Stimulated activated CD8-positive, alpha-beta memory T cell treated with anti-CD3 and anti-CD28 coated beads, Interleukin-15, amount 100 ng/mL, for 1 hour (primary cell): ENCODE data around the gene C20orf173.
"Not testable (repeated sequence)": the region's sequence is repeated elsewhere in the genome, so short reads cannot be mapped to it uniquely, and the experiment has no call there.

Source experiments
- DNase-seq: peaks from one replicate; pipeline ENCODE4 v3.0.0-alpha.2; 2020; ENCODE audit warnings: low read depth

The C20orf173 gene, protein sequence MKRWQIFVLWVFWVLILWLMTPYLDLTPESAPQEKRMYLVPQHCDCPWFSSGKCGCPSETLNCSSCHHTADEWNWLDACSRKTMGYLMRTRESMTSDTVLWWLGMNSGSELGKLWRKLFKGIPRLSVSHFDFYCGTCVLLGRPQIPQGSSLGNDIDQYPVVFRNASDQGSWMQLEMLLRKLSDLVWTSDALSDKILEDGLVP

GRCh38 chr20:35529552-35529951, at the start of gene C20orf173:
Gene C20orf173, minus strand, starts transcription at chr20:35529652. Its CDS starts 279 bp downstream, at chr20:35529373.
- DNase-seq = no peak

GRCh38 chr20:35579196-35579595, 49.7 kb upstream of the C20orf173 start:
- DNase-seq = no peak

DNA sequence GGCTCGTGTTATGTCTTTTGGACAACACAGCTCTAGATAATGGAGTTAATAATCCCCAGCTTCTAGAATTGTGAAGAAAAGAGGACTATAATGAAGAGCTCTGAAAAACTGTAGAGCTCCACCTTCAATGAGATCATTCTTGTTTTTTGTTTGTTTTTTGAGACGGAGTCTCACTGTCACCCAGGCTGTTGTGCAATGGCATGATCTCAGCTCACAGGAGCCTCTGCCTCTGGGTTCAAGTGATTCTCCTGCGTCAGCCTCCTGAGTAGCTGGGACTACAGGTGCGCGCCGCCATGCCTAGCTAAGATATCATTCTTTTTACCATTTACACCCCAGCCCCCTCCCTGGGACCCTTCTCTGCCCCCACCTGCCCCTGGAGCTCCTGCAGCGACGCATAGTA, 49.0 kb upstream of the C20orf173 start:
- no peak for DNase-seq

DNA sequence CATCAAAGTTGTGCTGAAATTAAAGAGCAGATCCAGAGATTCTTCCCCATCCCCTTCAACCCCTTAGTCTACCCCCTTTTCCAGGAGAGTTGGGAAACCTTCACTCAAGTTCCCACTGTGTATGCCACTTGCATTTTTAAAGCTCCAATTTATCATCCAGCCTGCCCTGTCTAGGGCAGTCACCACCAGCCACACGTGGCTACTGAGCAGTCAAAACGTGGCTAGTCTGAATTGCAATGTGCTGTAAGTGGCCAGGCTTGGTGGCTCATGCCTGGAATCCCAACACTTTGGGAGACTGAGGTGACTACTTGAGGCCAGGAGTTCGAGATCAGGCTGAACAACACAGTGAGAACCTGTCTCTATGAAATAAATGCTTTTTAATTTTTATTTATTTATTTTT, 47.4 kb upstream of the C20orf173 start:
- DNase-seq = no peak

DNA sequence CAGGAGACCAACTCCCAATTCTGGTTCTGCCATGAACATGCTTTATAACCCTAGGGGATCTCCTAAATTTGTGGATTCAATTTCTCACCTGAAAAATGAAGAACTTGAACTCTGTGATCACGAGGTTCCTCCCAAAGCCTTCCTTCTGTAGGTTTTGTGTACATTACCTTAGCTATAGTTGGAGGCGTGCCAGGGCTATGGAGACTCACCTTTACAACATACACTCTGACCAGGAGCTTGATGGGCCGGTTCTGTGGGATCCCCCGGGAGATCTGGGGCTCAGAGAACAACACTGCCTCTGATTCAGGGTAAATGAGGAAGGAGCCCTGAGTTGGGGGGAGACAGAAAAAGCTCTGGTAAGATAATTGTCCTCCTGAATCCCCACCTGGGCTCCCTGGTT, 46.5 kb upstream of the C20orf173 start:
- DNase-seq = no peak

DNA sequence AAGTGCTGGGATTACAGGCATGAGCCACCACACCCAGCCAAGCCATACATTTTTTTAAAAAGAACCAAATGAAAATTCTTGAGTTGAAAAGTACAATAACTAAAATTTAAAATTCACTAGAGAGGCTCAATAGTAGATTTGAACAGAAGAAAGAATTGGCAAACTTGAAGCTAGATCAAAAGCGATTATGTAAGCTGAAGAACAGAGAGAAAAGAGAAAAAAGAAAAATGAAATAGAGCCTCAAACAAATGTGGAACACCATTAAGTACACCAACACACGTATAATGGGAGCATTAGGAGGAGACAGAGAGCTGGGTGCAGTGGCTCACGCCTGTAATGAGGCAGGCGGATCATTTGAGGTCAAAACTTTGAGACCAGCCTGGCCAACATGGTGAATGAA, 43.4 kb upstream of the C20orf173 start:
- no peak for DNase-seq

DNA sequence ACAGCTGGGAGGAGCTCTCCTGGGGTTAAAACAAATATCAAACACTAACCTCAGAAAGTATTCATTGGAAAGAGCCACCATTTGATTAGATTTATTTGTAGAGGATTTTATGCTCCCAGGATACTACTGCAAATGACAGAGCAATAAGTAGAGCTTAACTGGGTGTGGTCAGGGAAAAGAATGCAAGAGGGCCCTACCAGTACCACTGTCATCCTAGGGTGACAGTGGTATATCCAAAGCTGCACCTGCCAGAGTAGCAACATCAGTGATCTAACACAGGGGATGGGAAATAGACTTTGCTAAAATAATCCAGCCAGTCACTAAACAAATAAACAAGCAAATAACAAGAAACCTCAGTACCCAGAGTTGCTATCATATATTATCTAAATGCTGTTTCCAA, 42.1 kb upstream of the C20orf173 start:
- no peak for DNase-seq

DNA sequence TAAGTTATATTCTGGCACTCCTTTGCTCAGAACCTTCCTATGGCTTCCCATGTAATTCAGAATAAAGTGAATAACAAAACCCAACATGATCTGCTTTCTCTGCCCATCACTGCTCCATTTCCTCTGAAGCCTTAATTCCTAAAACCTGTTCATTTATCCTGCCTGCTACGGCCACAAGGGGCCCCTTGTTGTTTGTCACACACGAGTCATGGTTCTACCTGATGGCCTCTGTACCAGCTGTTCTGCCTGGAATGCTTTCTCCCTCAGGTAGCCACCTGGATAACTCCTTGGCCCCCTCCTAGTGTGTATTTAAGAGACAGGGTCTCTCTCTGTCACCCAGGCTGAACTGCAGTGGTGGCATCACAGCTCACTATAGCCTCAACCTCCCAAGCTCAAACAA, 39.2 kb upstream of the C20orf173 start:
- no peak for DNase-seq

DNA sequence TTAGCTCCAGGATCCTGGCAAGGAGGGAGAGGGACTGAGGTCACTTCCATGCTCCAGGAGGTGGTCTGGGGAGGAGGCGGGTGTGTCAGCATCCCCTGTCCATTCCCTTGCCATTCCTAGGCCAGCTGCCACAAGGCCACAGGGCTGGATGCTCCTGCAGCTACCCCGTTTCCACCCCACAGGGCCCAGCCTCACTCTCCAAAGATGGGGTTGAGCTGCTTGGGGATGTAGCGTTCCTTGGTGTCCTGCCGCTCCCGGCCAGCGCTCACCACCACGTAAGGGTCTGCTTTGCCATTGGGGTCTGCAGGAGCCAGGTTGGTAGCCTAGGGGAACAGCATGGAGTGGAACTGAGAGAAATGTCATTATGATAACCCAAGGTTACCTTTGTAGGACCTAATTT, 35.5 kb upstream of the C20orf173 start:
- no peak for DNase-seq

GRCh38 chr20:35563834-35564233, 34.4 kb upstream of the C20orf173 start:
- no peak for DNase-seq

DNA sequence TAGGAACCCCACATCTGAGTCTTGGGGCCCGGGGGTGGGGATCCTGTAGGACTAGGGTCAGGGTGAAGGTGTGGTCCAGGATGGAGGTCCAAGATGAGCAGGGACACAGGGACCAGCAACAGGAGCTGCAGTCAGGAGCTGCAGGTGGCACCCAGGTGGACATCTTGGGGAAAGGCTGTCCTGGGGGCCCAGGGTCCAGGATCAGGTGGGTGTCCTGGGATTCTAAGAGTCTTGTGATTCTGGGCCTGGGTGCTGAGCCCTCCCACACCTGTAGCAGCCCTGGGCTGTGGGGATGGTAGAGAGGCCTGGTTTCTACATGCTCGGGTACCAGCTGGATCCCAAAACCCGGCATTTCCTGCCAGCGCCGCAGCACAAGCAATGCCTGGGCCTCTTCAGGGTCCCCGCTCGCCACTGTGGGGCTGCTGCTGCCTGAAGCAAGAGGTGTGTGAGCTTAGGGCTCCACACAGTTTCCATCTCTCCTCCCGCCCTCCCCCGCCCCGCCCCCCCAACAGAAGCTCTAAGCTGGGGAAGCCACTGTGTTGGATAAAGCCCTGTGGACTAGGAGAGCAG, 33.2 kb upstream of the C20orf173 start:
- no peak for DNase-seq

DNA sequence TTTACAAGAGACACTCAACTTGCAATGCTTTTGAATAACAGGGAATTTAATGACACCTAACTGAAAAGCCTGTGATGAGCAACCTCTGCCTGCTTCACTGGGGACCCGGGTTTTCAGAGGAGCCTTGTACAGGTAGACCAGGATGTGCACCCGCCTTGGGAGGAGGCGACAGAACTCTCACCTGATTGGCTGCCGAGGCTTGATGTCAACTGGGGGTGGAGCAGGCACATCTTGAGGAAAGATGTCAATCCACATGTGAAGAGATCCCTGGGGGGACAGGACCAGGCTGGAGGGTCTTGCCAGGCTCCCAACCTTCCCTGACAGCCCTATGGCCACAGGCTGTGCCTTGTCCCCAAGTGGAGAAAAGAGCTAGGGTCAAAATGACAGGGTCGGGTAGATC, 32.2 kb upstream of the C20orf173 start:
- no peak for DNase-seq

DNA sequence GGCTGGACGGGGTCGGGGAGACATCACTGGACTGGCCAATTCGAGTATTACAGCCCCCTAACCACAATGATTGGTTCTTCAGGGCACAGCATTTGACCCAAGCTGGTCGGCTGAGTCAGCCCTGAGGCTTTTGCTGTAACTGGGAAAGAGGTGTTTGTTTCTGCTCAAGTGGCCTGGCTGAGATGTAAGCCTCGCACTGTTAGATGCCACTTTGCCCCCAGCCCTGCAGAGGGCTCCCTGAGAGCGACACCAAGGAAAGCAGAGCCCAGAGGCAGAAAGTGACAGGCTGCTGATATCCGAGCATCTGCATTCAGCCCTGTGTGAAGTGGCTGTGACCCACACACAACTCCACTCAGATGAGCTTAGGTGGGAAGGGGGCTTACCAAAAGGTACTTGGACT, 31.8 kb upstream of the C20orf173 start:
- no peak for DNase-seq

- no peak for DNase-seq
Observed at GRCh38 chr20:35560541-35560940, 31.1 kb upstream of the C20orf173 start.

GRCh38 chr20:35560105-35560511, 30.7 kb upstream of the C20orf173 start:
- no peak for DNase-seq

DNA sequence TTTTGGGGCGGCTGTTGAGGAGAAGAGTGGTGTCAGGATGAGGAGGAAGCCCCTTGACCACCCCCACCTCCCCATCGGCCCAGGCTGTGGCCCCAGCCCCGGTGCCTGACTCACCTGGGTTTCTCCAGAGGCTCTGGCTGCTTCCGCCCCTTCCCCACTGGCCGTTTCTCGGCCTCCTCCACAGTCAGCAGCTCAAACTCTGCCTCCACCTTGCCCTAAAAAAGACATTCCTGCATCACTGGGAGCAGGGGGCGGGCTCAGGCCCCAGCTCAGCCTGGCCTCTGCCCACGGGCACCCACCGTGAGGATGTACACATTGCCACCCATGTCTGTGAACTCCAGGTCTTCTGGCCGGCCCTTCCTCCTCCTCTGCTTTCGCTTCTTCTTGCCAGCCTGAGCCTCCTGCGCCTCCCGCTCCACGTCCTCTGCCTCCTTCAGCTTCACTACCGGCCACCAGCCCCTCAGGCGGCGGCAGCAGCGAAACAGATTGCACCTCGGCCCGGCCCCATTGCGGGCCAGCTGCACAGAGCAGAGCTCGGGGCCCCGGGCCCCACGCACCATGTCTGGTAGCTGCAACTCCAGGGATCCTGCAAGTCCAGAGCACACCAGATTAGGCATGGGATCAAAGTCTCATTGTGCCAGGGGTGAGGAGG, 29.7 kb upstream of the C20orf173 start:
- DNase-seq = no peak

GRCh38 chr20:35558451-35558850, 29.0 kb upstream of the C20orf173 start:
- no peak for DNase-seq

GRCh38 chr20:35556871-35557270, 27.4 kb upstream of the C20orf173 start:
- no peak for DNase-seq

DNA sequence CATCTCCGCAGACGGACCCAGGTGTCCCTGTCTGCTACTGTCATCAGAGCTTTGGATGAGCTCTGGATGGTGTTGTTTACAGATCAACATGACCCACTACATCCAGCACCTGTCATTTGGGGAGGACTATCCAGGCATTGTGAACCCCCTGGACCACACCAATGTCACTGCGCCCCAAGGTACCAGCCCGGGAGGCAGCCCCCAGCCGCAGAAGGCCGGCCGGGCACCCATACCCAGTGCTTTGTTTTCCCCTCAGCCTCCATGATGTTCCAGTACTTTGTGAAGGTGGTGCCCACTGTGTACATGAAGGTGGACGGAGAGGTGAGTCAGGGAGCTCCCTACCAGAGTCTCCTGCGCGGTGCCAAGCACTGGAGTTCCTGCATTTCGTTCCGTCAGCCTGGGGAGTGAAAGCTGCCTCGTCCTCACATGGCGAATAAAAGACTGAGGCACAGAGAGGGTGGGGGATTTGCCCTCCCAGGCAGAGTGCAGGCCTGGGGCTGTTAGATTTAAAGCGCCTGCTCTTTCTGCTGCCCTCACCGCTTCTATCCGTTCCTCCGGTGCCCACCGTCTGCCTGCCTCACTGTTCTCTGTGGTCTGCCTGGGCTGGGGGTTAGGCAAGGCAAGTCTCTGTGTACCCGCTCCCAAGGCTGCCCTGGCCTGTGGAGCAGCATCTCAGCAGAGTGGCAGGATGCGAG, 26.6 kb upstream of the C20orf173 start:
- DNase-seq = no peak

GRCh38 chr20:35555461-35555860, 26.0 kb upstream of the C20orf173 start:
- DNase-seq = not testable (repeated sequence)

- no peak for DNase-seq
Observed at GRCh38 chr20:35552914-35553313, 23.5 kb upstream of the C20orf173 start.

GRCh38 chr20:35551503-35551902, 22.1 kb upstream of the C20orf173 start:
- no peak for DNase-seq

GRCh38 chr20:35547329-35547728, 17.9 kb upstream of the C20orf173 start:
- DNase-seq = no peak
